Measurements from ENCODE around the gene SPTBN4.

DNA sequence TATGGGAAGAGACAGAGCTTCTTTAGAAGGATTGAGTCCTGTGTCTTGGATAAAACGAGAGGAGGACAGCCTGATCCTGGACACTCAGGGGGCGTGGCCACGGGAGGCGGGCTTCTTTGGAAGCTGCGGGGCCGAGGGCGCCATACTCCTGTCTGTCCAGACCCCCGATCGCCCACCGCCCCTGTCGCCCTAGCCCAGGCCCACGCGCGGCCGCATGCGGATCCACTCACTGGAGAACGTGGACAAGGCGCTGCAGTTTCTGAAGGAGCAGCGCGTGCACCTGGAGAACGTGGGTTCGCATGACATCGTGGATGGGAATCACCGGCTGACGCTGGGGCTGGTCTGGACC lies 23.1 kb downstream of the SPTBN4 start:
- TF ChIP-seq YY1 (IDR thresholded peaks at IDR 0.05; ENCODE audit: low read depth): no peak
- TF ChIP-seq, protein P1, sequence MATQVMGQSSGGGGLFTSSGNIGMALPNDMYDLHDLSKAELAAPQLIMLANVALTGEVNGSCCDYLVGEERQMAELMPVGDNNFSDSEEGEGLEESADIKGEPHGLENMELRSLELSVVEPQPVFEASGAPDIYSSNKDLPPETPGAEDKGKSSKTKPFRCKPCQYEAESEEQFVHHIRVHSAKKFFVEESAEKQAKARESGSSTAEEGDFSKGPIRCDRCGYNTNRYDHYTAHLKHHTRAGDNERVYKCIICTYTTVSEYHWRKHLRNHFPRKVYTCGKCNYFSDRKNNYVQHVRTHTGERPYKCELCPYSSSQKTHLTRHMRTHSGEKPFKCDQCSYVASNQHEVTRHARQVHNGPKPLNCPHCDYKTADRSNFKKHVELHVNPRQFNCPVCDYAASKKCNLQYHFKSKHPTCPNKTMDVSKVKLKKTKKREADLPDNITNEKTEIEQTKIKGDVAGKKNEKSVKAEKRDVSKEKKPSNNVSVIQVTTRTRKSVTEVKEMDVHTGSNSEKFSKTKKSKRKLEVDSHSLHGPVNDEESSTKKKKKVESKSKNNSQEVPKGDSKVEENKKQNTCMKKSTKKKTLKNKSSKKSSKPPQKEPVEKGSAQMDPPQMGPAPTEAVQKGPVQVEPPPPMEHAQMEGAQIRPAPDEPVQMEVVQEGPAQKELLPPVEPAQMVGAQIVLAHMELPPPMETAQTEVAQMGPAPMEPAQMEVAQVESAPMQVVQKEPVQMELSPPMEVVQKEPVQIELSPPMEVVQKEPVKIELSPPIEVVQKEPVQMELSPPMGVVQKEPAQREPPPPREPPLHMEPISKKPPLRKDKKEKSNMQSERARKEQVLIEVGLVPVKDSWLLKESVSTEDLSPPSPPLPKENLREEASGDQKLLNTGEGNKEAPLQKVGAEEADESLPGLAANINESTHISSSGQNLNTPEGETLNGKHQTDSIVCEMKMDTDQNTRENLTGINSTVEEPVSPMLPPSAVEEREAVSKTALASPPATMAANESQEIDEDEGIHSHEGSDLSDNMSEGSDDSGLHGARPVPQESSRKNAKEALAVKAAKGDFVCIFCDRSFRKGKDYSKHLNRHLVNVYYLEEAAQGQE (IDR thresholded peaks at IDR 0.05; ENCODE audit: low read depth): no peak
- TF ChIP-seq, protein P2, sequence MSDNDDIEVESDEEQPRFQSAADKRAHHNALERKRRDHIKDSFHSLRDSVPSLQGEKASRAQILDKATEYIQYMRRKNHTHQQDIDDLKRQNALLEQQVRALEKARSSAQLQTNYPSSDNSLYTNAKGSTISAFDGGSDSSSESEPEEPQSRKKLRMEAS (IDR thresholded peaks at IDR 0.05): no peak
- TF ChIP-seq TEAD4 (IDR thresholded peaks at IDR 0.05): no peak

All from Ishikawa (cell line).